Liver (tissue), 3 donors: ENCODE data around the gene FGF14.

ENCODE experiments used
- ATF3 ChIP-seq: IDR thresholded peaks from 2 replicates; pipeline ENCODE4 v1.6.1; 2016; ENCODE audit warnings: antibody characterized with exemption
- CTCF ChIP-seq: fragments of 150-350 bp; IDR thresholded peaks from 2 replicates; pipeline ENCODE4 v1.5.1; 2017; ENCODE audit warnings: improper control_type of control experiment, low read depth, low read length; ENCODE audit not compliant: missing input control
- JUND ChIP-seq, 2 donors: IDR thresholded peaks; 2 replicates each; pipeline ENCODE4 v1.6.1; 2016; ENCODE audit warnings: antibody characterized with exemption in 2 of 2
- SP1 ChIP-seq: IDR thresholded peaks from 2 replicates; pipeline ENCODE4 v1.6.1; 2018; ENCODE audit warnings: antibody characterized with exemption, mild to moderate bottlenecking
- TAF1 ChIP-seq: conservative IDR thresholded peaks from 2 replicates; pipeline ENCODE4 v1.6.1; 2016; ENCODE audit warnings: antibody characterized with exemption, mild to moderate bottlenecking
- ZBTB33 ChIP-seq: IDR thresholded peaks from 2 replicates; pipeline ENCODE4 v1.6.1; 2016; ENCODE audit warnings: antibody characterized with exemption
- donor health status: healthy.
- donor health status: healthy.

DNA sequence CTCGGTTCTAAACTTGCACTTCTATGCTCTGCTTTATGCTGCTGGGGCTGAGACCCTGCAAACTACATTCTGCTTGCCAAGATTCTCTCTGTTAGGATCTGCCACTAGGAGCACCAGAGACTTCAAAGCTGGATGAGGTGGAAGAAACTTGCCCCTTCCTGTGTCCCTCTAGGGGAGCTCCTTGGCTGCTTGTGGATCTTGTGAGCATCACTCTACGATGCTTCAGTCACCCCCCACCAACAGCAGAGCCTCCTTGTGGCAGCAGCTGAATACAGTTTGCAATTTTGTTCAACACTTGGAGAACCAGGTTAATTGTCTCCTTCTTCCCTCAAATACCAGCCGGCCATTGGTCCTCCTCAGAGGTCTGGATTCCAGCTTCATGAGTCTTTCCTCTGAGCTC is 310.6 kb downstream of the FGF14 start:
- TF ChIP-seq TAF1 (no peak), CTCF (no peak), ZBTB33 (no peak), ATF3 (no peak), JUND (IDR thresholded peaks at IDR 0.05) (no peak), SP1 (no peak)
